Adrenal gland (tissue), 5 donors: ENCODE results near the gene KIAA2012.
A peak's percentile ranks its signal among the peaks of the same experiment; 100 is the strongest.

Experiments
- CTCF ChIP-seq, 6 experiments: fragments of 450-650 bp in 4 of 6; fragments of 200-600 bp in 2 of 6; sonication (generic) in 1 of 6; IDR thresholded peaks; 1 replicate in 5 of 6; 2 replicates in 1 of 6; pipeline versions ENCODE4 v1.5.1 to v1.8.0; 2016 to 2021; ENCODE audit warnings: antibody characterized with exemption in 6 of 6, mild to moderate bottlenecking in 2 of 6, moderate library complexity in 1 of 6
- POLR2A ChIP-seq, 2 donors: fragments of 450-650 bp; IDR thresholded peaks; one replicate each; pipeline ENCODE4 v1.6.1; 2017; ENCODE audit warnings: antibody characterized with exemption in 2 of 2, mild to moderate bottlenecking in 2 of 2, moderate library complexity in 1 of 2
- donor health status: DM: no; HTN: no; CAD: no.

- no peak for TF ChIP-seq POLR2A (IDR thresholded peaks at IDR 0.05)
- peak in 2 of 6 experiments; percentile 10 to 24 for TF ChIP-seq CTCF (IDR thresholded peaks at IDR 0.05)
These were observed 12.8 kb upstream of the KIAA2012 start for GRCh38 chr2:202060218-202060617.
